HL-60 (cell line): ENCODE results near the gene SPOCK3.

Source experiments
- CTCF ChIP-seq: IDR thresholded peaks from one replicate; pipeline ENCODE4 v1.5.1; 2011; ENCODE audit warnings: low read length, control low read depth, inconsistent platforms; ENCODE audit not compliant: insufficient read depth
- GABPA ChIP-seq: IDR thresholded peaks from 2 replicates; pipeline ENCODE4 v1.6.1; 2012; ENCODE audit warnings: low read depth
- POLR2AphosphoS5 ChIP-seq: IDR thresholded peaks from 2 replicates; pipeline ENCODE4 v1.6.1; 2012; ENCODE audit warnings: low read depth
- SPI1 ChIP-seq: IDR thresholded peaks from 2 replicates; pipeline ENCODE4 v1.6.1; 2012; ENCODE audit warnings: low read depth, mild to moderate bottlenecking, borderline replicate concordance

GRCh38 chr4:167105857-167106256 is 128.4 kb downstream of the SPOCK3 start:
- TF ChIP-seq CTCF (no peak), GABPA (no peak), POLR2AphosphoS5 (no peak), SPI1 (no peak)
